OCI-LY7 (cell line): ENCODE results near the gene HELZ. TPM values are rescaled to one million over a fixed set of nuclear protein-coding genes. Genes with fewer than 3 reads are reported as not detected.

Experiments used
- BruUV-seq: library from RNA; stranded (reverse); fragments of 400-500 nt; replicated peaks from 2 replicates; lab custom pipeline; 2021; lab: Mats Ljungman, UMichigan
- CTCF ChIA-PET: fragments of 300-600 bp; sonication (Branson Sonifier 250); formaldehyde crosslinking; loops from one replicate; lab custom pipeline; 2022; ENCODE audit warnings: antibody characterized with exemption; ENCODE audit not compliant: unreplicated experiment; lab: Charles Lee
- POLR2A ChIA-PET: fragments of 300-600 bp; sonication (Branson Sonifier 250); formaldehyde crosslinking; loops from one replicate; lab custom pipeline; 2022; ENCODE audit warnings: antibody characterized with exemption; lab: Charles Lee
- DNase-seq: peaks from one replicate; pipeline ENCODE4 v3.0.0-alpha.2; 2015; ENCODE audit warnings: low spot score
- H2AFZ ChIP-seq: fragments of 200-600 bp; sonication (generic), shearing (Covaris generic); 2 replicates; pipeline ENCODE4 v1.6.1; 2014; ENCODE audit warnings: mild to moderate bottlenecking, antibody characterized with exemption, low read length, moderate library complexity
- H3K27ac ChIP-seq: fragments of 200-600 bp; sonication (generic); 2 replicates; pipeline ENCODE4 v1.5.1; 2014; ENCODE audit warnings: mixed run types, low read depth, mild to moderate bottlenecking, moderate library complexity, low read length, inconsistent platforms; ENCODE audit not compliant: poor library complexity, severe bottlenecking
- H3K36me3 ChIP-seq: fragments of 200-600 bp; sonication (generic); 2 replicates; pipeline ENCODE4 v1.6.1; 2014; ENCODE audit warnings: mild to moderate bottlenecking, antibody characterized with exemption, low read length, moderate library complexity, mixed read lengths; ENCODE audit not compliant: insufficient read depth
- H3K4me1 ChIP-seq: fragments of 200-600 bp; sonication (generic); 2 replicates; pipeline ENCODE4 v1.5.1; 2014; ENCODE audit warnings: mild to moderate bottlenecking, low read length; ENCODE audit not compliant: insufficient read depth, poor library complexity, severe bottlenecking
- H3K4me2 ChIP-seq: fragments of 200-600 bp; sonication (generic); 2 replicates; pipeline ENCODE4 v1.6.1; 2014; ENCODE audit warnings: mild to moderate bottlenecking, low read length
- H3K4me3 ChIP-seq: fragments of 200-600 bp; sonication (generic); 2 replicates; pipeline ENCODE4 v1.5.1; 2014; ENCODE audit warnings: mild to moderate bottlenecking, low read depth, low read length; ENCODE audit not compliant: poor library complexity, severe bottlenecking
- H3K79me2 ChIP-seq: fragments of 200-600 bp; sonication (generic); 2 replicates; pipeline ENCODE4 v1.6.1; 2016; ENCODE audit warnings: low read depth, mild to moderate bottlenecking, low read length, moderate library complexity, mixed read lengths; ENCODE audit not compliant: insufficient read depth
- H3K9me2 ChIP-seq: fragments of 200-600 bp; sonication (generic); 2 replicates; pipeline ENCODE4 v1.6.1; 2016; ENCODE audit warnings: mild to moderate bottlenecking, low read length, mixed read lengths; ENCODE audit not compliant: insufficient read depth
- H3K9me3 ChIP-seq: fragments of 200-600 bp; sonication (generic); 2 replicates; pipeline ENCODE4 v1.6.1; 2014; ENCODE audit warnings: mild to moderate bottlenecking, mixed run types, low read length, mixed read lengths
- H4K20me1 ChIP-seq: fragments of 200-600 bp; sonication (generic); 2 replicates; pipeline ENCODE4 v1.6.1; 2014; ENCODE audit warnings: mild to moderate bottlenecking, antibody characterized with exemption, low read length, moderate library complexity, mixed read lengths; ENCODE audit not compliant: insufficient read depth
- EZH2phosphoT487 ChIP-seq: fragments of 200-600 bp; sonication (generic); IDR thresholded peaks from 2 replicates; pipeline ENCODE4 v1.6.1; 2018; ENCODE audit warnings: low read depth, borderline replicate concordance, mild to moderate bottlenecking, mixed run types, antibody characterized with exemption, low read length, moderate library complexity, mixed read lengths
- intact Hi-C: fragments of 100-400 bp; cut with micrococcal nuclease; formaldehyde crosslinking; loops from one replicate; pipeline ENCODE4 v1.10.0; 2022; ENCODE audit not compliant: unreplicated experiment
- total RNA-seq, 2 experiments: library from RNA; depleted of rRNA in 1 of 2; stranded (reverse); fragments of >200 nt in 1 of 2; shearing (Covaris generic) in 1 of 2; gene quantifications; 2 replicates each; pipeline ENCODE4 v1.2.3, GENCODE V29; 2014 to 2022
- TF ChIP-seq, protein P1 (sequence below): fragments of 200-600 bp; sonication (generic); conservative IDR thresholded peaks from 2 replicates; pipeline ENCODE4 v1.5.1; 2014; ENCODE audit warnings: mild to moderate bottlenecking, antibody characterized with exemption, low read length, moderate library complexity, mixed read lengths

The HELZ gene
- total RNA-seq, 2 experiments from 2014 or later = 33.9 to 58.9 TPM

DNA sequence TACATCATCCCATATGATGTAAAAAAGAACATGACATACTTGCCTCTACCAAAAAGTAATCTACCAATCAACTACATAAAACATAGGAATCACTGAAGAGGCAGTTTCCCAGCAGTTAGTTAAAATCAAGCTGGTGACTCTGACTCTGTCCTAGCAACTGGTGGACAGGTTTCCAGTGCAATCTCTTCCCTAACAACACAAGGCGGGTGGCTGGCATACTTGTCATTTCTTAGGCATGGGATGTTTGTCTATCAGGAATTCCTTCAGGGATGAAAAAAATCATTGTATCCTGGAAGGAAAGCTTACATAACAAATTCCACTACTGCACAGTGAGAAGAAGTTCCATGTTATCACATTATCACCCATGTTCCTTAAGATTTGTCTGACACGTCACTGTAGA lies 50.9 kb downstream of the HELZ start:
- Histone ChIP-seq H3K27ac (no peak overlapping the region), H3K4me2 (no peak overlapping the region), H3K4me1 (no peaks in the 10 kb centered on the region), H3K79me2 (no peaks in the 10 kb centered on the region), H3K4me3 (no peak overlapping the region), H3K9me2 (no peaks in the 10 kb centered on the region), H4K20me1 (no peaks in the 10 kb centered on the region), H2AFZ (no peak overlapping the region), H3K36me3 (peaks cover 44% of the 10 kb centered on the region), H3K9me3 (no peaks in the 10 kb centered on the region)
- DNase-seq = no peak
- BruUV-seq = no TSS peak
- CTCF ChIA-PET = no interaction called here
- intact Hi-C loops = no loop called here
- POLR2A ChIA-PET = no interaction called here
- TF ChIP-seq EZH2phosphoT487 = no peak
- TF ChIP-seq, protein P1, sequence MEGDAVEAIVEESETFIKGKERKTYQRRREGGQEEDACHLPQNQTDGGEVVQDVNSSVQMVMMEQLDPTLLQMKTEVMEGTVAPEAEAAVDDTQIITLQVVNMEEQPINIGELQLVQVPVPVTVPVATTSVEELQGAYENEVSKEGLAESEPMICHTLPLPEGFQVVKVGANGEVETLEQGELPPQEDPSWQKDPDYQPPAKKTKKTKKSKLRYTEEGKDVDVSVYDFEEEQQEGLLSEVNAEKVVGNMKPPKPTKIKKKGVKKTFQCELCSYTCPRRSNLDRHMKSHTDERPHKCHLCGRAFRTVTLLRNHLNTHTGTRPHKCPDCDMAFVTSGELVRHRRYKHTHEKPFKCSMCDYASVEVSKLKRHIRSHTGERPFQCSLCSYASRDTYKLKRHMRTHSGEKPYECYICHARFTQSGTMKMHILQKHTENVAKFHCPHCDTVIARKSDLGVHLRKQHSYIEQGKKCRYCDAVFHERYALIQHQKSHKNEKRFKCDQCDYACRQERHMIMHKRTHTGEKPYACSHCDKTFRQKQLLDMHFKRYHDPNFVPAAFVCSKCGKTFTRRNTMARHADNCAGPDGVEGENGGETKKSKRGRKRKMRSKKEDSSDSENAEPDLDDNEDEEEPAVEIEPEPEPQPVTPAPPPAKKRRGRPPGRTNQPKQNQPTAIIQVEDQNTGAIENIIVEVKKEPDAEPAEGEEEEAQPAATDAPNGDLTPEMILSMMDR = no peak

DNA sequence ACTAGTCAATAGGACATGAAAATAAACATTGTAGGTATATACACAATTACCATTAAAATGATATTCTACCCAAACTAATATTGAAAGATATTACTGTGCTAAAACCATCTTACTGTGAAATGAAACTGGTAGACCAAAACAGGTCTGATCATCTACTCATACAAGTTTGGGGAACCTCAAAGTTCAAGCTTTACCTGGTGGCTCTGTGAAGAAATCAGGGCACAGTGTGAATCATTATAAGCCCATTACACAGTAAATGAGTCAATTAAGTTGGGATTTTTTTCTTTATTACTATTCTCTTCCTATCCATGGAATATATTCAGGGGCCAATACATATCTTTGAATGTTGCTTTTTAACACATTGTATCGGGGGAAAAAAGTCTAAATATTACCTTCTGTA lies 57.1 kb downstream of the HELZ start:
- ChIA-PET POLR2A (no interaction called here), CTCF (no interaction called here)
- no peak for DNase-seq
- BruUV-seq = no TSS peak
- H3K79me2 ChIP-seq = no peaks in the 10 kb centered on the region
- intact Hi-C loops = no loop called here
- H3K27ac ChIP-seq = no peak overlapping the region
- peaks cover 33% of the 10 kb centered on the region for H3K36me3 ChIP-seq
- no peaks in the 10 kb centered on the region for H3K9me3 ChIP-seq
- H3K4me1 ChIP-seq = no peaks in the 10 kb centered on the region
- H4K20me1 ChIP-seq = peaks cover 2% of the 10 kb centered on the region
- TF ChIP-seq, protein P1 = no peak
- no peak for TF ChIP-seq EZH2phosphoT487
- no peak overlapping the region for H3K4me3 ChIP-seq
- no peak overlapping the region for H3K4me2 ChIP-seq
- no peak overlapping the region for H2AFZ ChIP-seq
- no peaks in the 10 kb centered on the region for H3K9me2 ChIP-seq

DNA sequence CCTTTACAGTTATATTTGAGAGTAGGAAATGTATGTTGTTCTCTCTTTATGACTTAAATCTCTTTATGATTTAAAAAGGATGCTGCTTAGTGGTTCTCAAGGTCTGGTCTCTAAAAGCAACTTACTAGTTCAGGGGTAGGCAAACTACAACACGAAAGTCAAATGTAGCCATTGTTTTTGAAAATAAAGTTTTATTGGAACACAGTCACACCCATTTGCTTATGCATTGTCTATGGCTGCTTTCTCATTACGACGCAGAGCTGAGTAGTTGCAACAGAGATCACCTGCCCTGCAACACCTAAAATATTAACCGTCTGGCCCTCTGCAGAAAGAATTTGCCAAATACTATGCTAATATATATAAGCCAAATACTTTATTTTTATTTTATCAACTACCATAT lies 58.2 kb downstream of the HELZ start:
- H3K36me3 ChIP-seq = peaks cover 33% of the 10 kb centered on the region
- no peak overlapping the region for H3K4me3 ChIP-seq
- H2AFZ ChIP-seq = no peak overlapping the region
- ChIA-PET CTCF (no interaction called here), POLR2A (no interaction called here)
- no peak for TF ChIP-seq EZH2phosphoT487
- H3K9me3 ChIP-seq = no peaks in the 10 kb centered on the region
- no peak for DNase-seq
- BruUV-seq = no TSS peak
- H3K9me2 ChIP-seq = no peaks in the 10 kb centered on the region
- intact Hi-C loops = no loop called here
- H3K27ac ChIP-seq = no peak overlapping the region
- peaks cover 3% of the 10 kb centered on the region for H4K20me1 ChIP-seq
- no peak overlapping the region for H3K4me2 ChIP-seq
- no peaks in the 10 kb centered on the region for H3K79me2 ChIP-seq
- no peaks in the 10 kb centered on the region for H3K4me1 ChIP-seq
